GM23248 (cell line): ENCODE data around the gene RAB22A. TPM values are rescaled to one million over a fixed set of nuclear protein-coding genes. Genes with fewer than 3 reads are reported as not detected.

Source experiments
- DNase-seq: peaks from one replicate; pipeline ENCODE4 v3.0.0-alpha.2; 2015
- H2AFZ ChIP-seq: fragments of 200-600 bp; sonication (generic); 2 replicates; pipeline ENCODE4 v1.6.1; 2016; ENCODE audit warnings: antibody characterized with exemption
- H3F3A ChIP-seq: fragments of 200-600 bp; sonication (generic); 2 replicates; pipeline ENCODE4 v1.6.1; 2016; ENCODE audit warnings: mild to moderate bottlenecking, antibody characterized with exemption, mixed run types; ENCODE audit not compliant: insufficient read depth
- H3K27ac ChIP-seq: fragments of 200-600 bp; sonication (generic); 2 replicates; pipeline ENCODE4 v1.5.1; 2016; ENCODE audit warnings: mild to moderate bottlenecking
- H3K27me3 ChIP-seq: fragments of 200-600 bp; sonication (generic); replicated peaks from 2 replicates; pipeline ENCODE4 v1.6.1; 2016; ENCODE audit warnings: mild to moderate bottlenecking; ENCODE audit not compliant: insufficient read depth
- H3K36me3 ChIP-seq: fragments of 200-600 bp; sonication (generic); 2 replicates; pipeline ENCODE4 v1.6.1; 2016; ENCODE audit warnings: low read depth, mild to moderate bottlenecking
- H3K4me1 ChIP-seq: fragments of 200-600 bp; sonication (generic); 2 replicates; pipeline ENCODE4 v1.6.1; 2016; ENCODE audit warnings: mild to moderate bottlenecking; ENCODE audit not compliant: insufficient read depth
- H3K4me2 ChIP-seq: fragments of 200-600 bp; sonication (generic); one replicate; pipeline ENCODE4 v1.6.1; 2016; ENCODE audit warnings: mild to moderate bottlenecking; ENCODE audit not compliant: unreplicated experiment
- H3K4me3 ChIP-seq: fragments of 200-600 bp; sonication (generic); 2 replicates; pipeline ENCODE4 v1.5.1; 2016; ENCODE audit warnings: mild to moderate bottlenecking
- H3K79me2 ChIP-seq: fragments of 200-600 bp; sonication (generic); 2 replicates; pipeline ENCODE4 v1.6.1; 2016; ENCODE audit warnings: mild to moderate bottlenecking; ENCODE audit not compliant: insufficient read depth
- H3K9ac ChIP-seq: fragments of 200-600 bp; sonication (generic); 2 replicates; pipeline ENCODE4 v1.6.1; 2016; ENCODE audit warnings: mild to moderate bottlenecking
- H3K9me2 ChIP-seq: fragments of 200-600 bp; sonication (generic); 2 replicates; pipeline ENCODE4 v1.6.1; 2016; ENCODE audit warnings: mixed run types, mild to moderate bottlenecking, moderate library complexity; ENCODE audit not compliant: insufficient read depth
- H3K9me3 ChIP-seq: fragments of 200-600 bp; sonication (generic); one replicate; pipeline ENCODE4 v1.6.1; 2017; ENCODE audit warnings: low read depth
- H4K20me1 ChIP-seq: fragments of 200-600 bp; sonication (generic); 2 replicates; pipeline ENCODE4 v1.6.0; 2016; ENCODE audit not compliant: insufficient read depth
- EZH2 ChIP-seq: fragments of 200-600 bp; sonication (generic); IDR thresholded peaks from 2 replicates; pipeline ENCODE4 v1.6.1; 2018; ENCODE audit warnings: antibody characterized with exemption, mild to moderate bottlenecking; ENCODE audit not compliant: insufficient read depth, poor library complexity, severe bottlenecking
- EZH2phosphoT487 ChIP-seq: fragments of 200-600 bp; sonication (generic); IDR thresholded peaks from 2 replicates; pipeline ENCODE4 v1.6.1; 2018; ENCODE audit warnings: antibody characterized with exemption, moderate library complexity, mild to moderate bottlenecking, low read depth; ENCODE audit not compliant: insufficient read depth
- WGBS, 2 experiments: methylation state at CpG; one replicate each; pipeline ENCODE4 v1.1.6; 2015 to 2017; ENCODE audit warnings: low lambda C conversion rate in 2 of 2, low coverage in 1 of 2; ENCODE audit errors: missing lambda C conversion rate in 2 of 2; 5-methylcytosine and 5-hydroxymethylcytosine counted together
- in situ Hi-C: fragments of 300-500 bp; cut with MboI; formaldehyde crosslinking; loops from 2 replicates; pipeline ENCODE4 v1.15.0; 2020
- polyA plus RNA-seq: library from polyadenylated mRNA; unstranded; fragments of >200 nt; fragmentation: Nextera tagmentation; extraction: Ambion mirVana; gene quantifications from 2 replicates; pipeline ENCODE4 v1.2.1, GENCODE V29; 2016
- total RNA-seq: library from RNA; depleted of rRNA; stranded (reverse); fragments of >200 nt; shearing (Covaris generic); gene quantifications from 2 replicates; pipeline ENCODE4 v1.2.3, GENCODE V29; 2014

The RAB22A gene
- total and polyA plus RNA-seq, 2 experiments from 2014 or later: 21.2 to 21.3 TPM

DNA sequence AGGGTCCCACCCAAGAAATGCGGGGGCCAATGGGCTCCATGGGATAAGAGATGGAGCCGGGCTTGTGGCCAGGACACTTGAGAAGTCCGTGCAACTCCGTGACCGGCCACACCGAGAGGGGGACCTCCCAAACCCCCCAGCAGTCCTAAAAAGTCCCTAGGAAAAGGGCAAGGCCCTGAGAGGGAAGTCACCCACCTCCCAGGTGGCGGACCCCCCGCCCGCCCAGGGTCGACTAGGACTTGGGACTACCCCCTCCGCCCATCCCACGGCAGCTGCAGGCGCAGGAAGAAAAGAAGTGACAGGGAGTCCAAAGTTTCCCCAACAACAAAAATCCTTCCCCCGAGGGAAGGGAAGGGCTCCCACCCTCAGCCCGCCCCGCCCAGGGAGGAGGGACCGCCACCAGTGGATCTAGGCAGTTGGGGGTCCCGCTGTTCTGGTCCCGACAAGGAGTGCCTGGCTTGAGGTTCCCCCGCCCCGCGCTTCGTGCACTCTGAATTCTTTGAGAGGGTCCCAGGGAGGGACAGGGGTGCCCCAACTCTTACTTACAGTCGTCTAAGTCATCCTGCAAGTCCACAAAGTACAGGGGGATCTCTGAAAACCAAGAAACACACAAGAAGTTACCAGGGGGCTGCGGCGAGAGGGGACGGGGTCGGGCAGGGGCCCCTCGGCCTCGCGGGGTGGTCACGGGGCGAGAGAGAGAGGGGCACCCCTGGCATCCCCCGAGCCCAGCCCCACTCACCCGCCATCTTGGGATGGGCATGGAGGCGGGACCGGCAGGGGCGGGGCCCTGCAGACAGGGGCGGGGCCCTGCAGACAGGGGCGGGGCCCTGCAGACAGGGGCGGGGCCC lies 611 bp upstream of the RAB22A start:
- H3K9me3 ChIP-seq: no peaks in the 10 kb centered on the region
- H2AFZ ChIP-seq: peak overlapping the region; percentile 99
- peaks cover 78% of the 10 kb centered on the region for H3K79me2 ChIP-seq
- peaks cover 9% of the 10 kb centered on the region for H3K36me3 ChIP-seq
- H3K4me1 ChIP-seq: peaks cover 25% of the 10 kb centered on the region
- WGBS, 2 experiments: 6 to 10% methylated on average over 13 to 40 of the region's 41 CpGs
- peak overlapping the region; percentile 87 for H3K9ac ChIP-seq
- peak; percentile 52 for DNase-seq
- no peaks in the 10 kb centered on the region for H3F3A ChIP-seq
- no peaks in the 10 kb centered on the region for H3K9me2 ChIP-seq
- in situ Hi-C loops: no loop called here
- H3K27me3 ChIP-seq: no peaks in the 10 kb centered on the region
- peak overlapping the region; percentile 86 for H3K4me2 ChIP-seq
- H3K27ac ChIP-seq: peak overlapping the region; percentile 23; the same call in 1 of the 2 replicates
- TF ChIP-seq EZH2phosphoT487: no peak
- no peak for TF ChIP-seq EZH2
- H4K20me1 ChIP-seq: no peaks in the 10 kb centered on the region
- H3K4me3 ChIP-seq: peak overlapping the region; percentile 97

DNA sequence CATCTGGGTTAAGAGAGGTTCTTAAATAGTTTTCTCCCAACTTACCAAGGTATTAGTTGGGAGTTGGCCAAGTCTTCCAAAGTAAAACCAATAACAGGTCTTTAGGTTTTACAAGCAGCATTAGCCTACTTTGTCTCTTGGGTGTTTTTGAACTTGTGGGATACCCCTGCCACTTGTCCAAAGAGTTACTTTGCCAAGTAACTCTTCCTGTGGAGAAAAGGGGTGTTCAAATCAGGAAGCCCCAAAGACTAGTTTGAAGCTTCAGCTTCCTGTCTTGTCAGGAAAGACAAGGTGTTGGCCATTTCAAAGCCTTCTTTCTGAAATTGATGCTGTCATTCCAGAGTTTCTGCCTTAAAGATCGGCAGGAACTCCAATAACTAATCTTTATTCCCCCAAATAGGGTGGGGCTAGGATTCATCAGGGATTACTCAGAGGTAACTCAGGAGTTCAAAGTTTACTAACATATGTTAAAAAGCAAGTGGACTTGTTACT lies 822 bp downstream of the RAB22A start:
- Histone ChIP-seq H4K20me1 (no peaks in the 10 kb centered on the region), H3K9ac (peak overlapping the region; percentile 94), H3K4me1 (peaks cover 25% of the 10 kb centered on the region), H3F3A (no peaks in the 10 kb centered on the region), H3K79me2 (peaks cover 80% of the 10 kb centered on the region), H3K9me2 (no peaks in the 10 kb centered on the region), H2AFZ (peak overlapping the region; percentile 80), H3K4me3 (peak overlapping the region; percentile 88), H3K9me3 (no peaks in the 10 kb centered on the region), H3K27me3 (no peaks in the 10 kb centered on the region), H3K4me2 (peak overlapping the region; percentile 84), H3K27ac (peak overlapping the region; percentile 67), H3K36me3 (peaks cover 17% of the 10 kb centered on the region)
- in situ Hi-C loops: no loop called here
- TF ChIP-seq EZH2phosphoT487 (no peak), EZH2 (no peak)
- peak; percentile 61 for DNase-seq
- 0% methylated on average over 1 of the region's 1 CpG for WGBS, 2 experiments

DNA sequence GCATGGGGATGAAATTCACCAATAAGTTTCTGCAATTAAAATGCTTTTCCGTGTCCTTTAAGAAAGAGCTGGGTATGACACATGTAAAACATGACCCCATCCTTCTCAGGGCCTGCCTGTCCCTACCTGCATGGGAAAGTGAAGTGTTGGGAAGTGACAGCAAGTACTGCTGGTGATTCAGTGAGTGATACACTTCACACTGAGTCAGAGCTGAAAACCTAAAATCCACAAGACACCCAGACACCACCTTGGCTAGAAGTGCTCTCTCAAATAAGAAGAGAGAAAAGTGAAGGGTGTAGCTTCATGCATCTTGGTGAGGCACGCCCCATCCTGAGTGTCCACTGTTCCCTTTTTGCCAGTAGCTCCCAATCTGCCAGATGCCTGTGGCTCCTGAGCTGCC lies 3.3 kb downstream of the RAB22A start:
- Histone ChIP-seq H4K20me1 (no peaks in the 10 kb centered on the region), H3K27me3 (no peaks in the 10 kb centered on the region), H3K27ac (no peak overlapping the region), H3K4me2 (no peak overlapping the region), H2AFZ (no peak overlapping the region), H3K4me1 (peaks cover 20% of the 10 kb centered on the region), H3K9me2 (no peaks in the 10 kb centered on the region), H3K4me3 (no peak overlapping the region), H3K36me3 (peaks cover 17% of the 10 kb centered on the region), H3K9me3 (no peaks in the 10 kb centered on the region), H3F3A (no peaks in the 10 kb centered on the region), H3K79me2 (peaks cover 82% of the 10 kb centered on the region), H3K9ac (no peak overlapping the region)
- peak; percentile 13 for DNase-seq
- no peak for TF ChIP-seq EZH2
- TF ChIP-seq EZH2phosphoT487: no peak
- WGBS, 2 experiments: 43 to 100% methylated on average over 1 to 2 of the region's 2 CpGs
- in situ Hi-C loops: no loop called here

DNA sequence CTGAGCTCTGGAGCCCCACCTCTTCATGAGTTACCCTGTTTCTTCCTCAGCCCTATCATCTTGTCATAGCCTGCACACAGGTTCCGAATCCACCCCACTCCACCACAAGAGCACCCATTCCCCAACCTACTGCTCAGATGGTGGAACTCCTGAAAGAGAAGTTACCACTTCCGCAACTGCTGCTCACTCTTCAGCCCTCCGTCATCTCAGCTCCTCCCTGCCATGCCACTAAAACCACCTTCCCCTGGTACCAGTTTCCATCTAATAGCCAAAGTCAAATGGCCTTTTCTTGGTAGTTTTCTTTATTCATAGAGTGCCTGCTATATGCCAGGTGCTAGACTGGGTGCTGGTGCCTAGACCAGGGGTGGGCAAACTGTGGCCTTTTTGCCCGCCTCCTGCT lies 3.9 kb downstream of the RAB22A start:
- H4K20me1 ChIP-seq: no peaks in the 10 kb centered on the region
- H3K4me1 ChIP-seq: peaks cover 16% of the 10 kb centered on the region
- no peaks in the 10 kb centered on the region for H3K9me3 ChIP-seq
- no peaks in the 10 kb centered on the region for H3F3A ChIP-seq
- H3K9me2 ChIP-seq: no peaks in the 10 kb centered on the region
- no peak overlapping the region for H3K27ac ChIP-seq
- TF ChIP-seq EZH2 (no peak), EZH2phosphoT487 (no peak)
- H3K79me2 ChIP-seq: peaks cover 87% of the 10 kb centered on the region
- 98% methylated on average over 4 of the region's 4 CpGs for WGBS, 2 experiments
- no peak overlapping the region for H3K4me2 ChIP-seq
- in situ Hi-C loops: no loop called here
- no peak overlapping the region for H3K4me3 ChIP-seq
- no peak for DNase-seq
- no peaks in the 10 kb centered on the region for H3K27me3 ChIP-seq
- no peak overlapping the region for H2AFZ ChIP-seq
- H3K9ac ChIP-seq: no peak overlapping the region
- peaks cover 17% of the 10 kb centered on the region for H3K36me3 ChIP-seq
